ENCODE measurements around the gene ZNF699.
"Not testable (repeated sequence)": the region's sequence is repeated elsewhere in the genome, so short reads cannot be mapped to it uniquely, and the experiment has no call there.

Gene ZNF699

DNA sequence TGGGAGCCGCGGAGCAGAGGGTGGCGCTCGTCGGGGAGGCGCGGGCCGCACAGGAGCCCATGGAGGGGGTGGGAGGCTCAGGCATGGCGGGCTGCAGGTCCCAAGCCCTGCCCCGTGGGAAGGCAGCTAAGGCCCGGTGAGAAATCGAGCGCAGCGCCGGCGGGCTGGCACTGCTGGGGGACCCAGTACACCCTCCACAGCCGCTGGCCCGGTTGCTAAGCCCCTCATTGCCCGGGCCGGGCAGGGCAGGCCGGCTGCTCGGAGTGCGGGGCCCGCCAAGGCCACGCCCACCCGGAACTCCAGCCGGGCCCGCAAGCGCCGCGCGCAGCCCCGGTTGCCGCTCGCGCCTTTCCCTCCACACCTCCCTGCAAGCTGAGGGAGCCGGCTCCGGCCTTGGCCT is 26.2 kb downstream of the ZNF699 start:
- DNase-seq, result not testable (repeated sequence)

- DNase-seq, result no peak
These were observed 58.4 kb downstream of the ZNF699 start for GRCh38 chr19:9251236-9251635.

DNA sequence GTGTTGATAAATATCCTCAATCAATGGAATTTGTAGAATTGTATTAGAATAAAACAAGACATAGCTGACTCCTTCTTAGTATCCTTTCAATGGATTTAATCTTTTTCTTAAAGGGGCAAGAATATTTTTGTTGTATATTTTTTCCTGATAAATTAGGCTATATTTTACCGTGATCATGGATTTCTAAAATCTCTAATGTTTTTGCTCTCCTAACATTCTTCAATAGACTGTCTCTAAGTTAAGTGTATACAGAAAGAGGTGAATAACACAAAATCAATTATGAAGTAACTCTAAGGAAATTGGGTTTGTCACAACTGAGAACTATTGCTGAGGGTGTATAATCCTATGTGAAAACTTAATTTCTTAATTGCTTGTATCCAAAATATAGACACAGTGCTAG is 59.0 kb downstream of the ZNF699 start, which contains the start of gene OR7E24:
Gene OR7E24 (plus strand): TSS at position 301 of the 400 bp plus-strand sequence. CDS start 114 bp downstream, outside the sequence.
- DNase-seq, result no peak

Measured in fibroblast of skin of back (primary cell).